SKM-1 (cell line): ENCODE measurements around the gene UNC13C.
"Not testable (repeated sequence)": the region's sequence is repeated elsewhere in the genome, so short reads cannot be mapped to it uniquely, and the experiment has no call there.

Source experiments
- DNase-seq: peaks from one replicate; lab custom pipeline; 2025; ENCODE audit not compliant: unreplicated experiment; lab: John Stamatoyannopoulos, UW

The UNC13C gene

GRCh38 chr15:54450288-54450687, 472.0 kb downstream of the UNC13C start:
- not testable (repeated sequence) for DNase-seq

- no peak for DNase-seq
These were observed 478.2 kb downstream of the UNC13C start for GRCh38 chr15:54456413-54456812.

GRCh38 chr15:54462511-54462913, 484.3 kb downstream of the UNC13C start:
- no peak for DNase-seq

GRCh38 chr15:54481819-54482218, 503.6 kb downstream of the UNC13C start:
- no peak for DNase-seq

- DNase-seq: no peak
These were observed 504.0 kb downstream of the UNC13C start for GRCh38 chr15:54482251-54482650.

- DNase-seq: no peak
These were observed 522.1 kb downstream of the UNC13C start for GRCh38 chr15:54500330-54500729.

- DNase-seq: no peak
These were observed 524.3 kb downstream of the UNC13C start for GRCh38 chr15:54502416-54503075.

- no peak for DNase-seq
These were observed 526.5 kb downstream of the UNC13C start for GRCh38 chr15:54504695-54505094.

- no peak for DNase-seq
These were observed 528.8 kb downstream of the UNC13C start for GRCh38 chr15:54506977-54507524.

- DNase-seq: no peak
These were observed 536.4 kb downstream of the UNC13C start for GRCh38 chr15:54514601-54515000.

- no peak for DNase-seq
These were observed 537.7 kb downstream of the UNC13C start for GRCh38 chr15:54515664-54516582.

- DNase-seq: no peak
These were observed 539.1 kb downstream of the UNC13C start for GRCh38 chr15:54517366-54517765.

GRCh38 chr15:54518156-54518882, 540.1 kb downstream of the UNC13C start:
- no peak for DNase-seq

GRCh38 chr15:54519577-54519976, 541.3 kb downstream of the UNC13C start:
- no peak for DNase-seq

- DNase-seq: no peak
These were observed 542.4 kb downstream of the UNC13C start for GRCh38 chr15:54520616-54521015.

GRCh38 chr15:54521206-54521605, 543.0 kb downstream of the UNC13C start:
- DNase-seq: no peak

- DNase-seq: no peak
These were observed 549.8 kb downstream of the UNC13C start for GRCh38 chr15:54528021-54528420.

GRCh38 chr15:54540721-54541120, 562.5 kb downstream of the UNC13C start:
- no peak for DNase-seq

GRCh38 chr15:54547491-54547890, 569.2 kb downstream of the UNC13C start:
- DNase-seq: no peak

- no peak for DNase-seq
These were observed 572.7 kb downstream of the UNC13C start for GRCh38 chr15:54550954-54551353.

GRCh38 chr15:54556231-54556630, 578.0 kb downstream of the UNC13C start:
- no peak for DNase-seq
